T-helper 9 cell (primary cell): ENCODE results near the gene AOAH.

Experiments
- DNase-seq: peaks from one replicate; pipeline ENCODE4 v3.0.0-alpha.2; 2020

Gene AOAH

DNA sequence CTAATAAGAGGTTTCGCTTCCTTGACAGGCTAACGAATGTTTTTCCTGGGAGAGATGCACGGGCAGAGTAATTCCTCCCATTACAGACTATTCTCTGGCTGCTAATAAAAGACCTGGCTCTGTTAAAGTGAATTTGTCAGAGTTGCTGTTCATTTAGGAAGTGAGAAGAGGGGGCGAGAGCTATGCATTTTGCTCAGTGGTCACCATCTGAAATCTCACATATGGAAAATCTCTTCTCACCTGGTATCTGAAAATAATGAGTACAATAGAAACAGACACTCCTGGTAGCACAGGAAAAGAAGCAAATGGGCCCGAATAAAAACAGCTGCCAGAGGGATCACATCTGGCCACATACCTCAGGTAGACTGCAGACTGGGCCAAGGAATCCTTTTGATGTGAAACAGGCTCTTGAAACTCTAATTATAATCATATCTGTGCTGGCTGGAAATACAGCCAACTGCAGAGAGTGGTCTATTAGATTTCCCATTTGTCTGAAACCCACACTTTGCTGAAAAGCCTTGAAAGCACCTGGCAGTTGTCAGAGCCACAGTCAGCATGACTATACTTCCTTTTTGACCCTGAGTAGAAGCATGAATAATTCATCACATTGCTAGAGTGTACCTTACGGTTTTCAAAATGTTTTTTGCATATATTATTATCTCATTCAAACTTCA is 33.6 kb downstream of the AOAH start:
- no peak for DNase-seq

DNA sequence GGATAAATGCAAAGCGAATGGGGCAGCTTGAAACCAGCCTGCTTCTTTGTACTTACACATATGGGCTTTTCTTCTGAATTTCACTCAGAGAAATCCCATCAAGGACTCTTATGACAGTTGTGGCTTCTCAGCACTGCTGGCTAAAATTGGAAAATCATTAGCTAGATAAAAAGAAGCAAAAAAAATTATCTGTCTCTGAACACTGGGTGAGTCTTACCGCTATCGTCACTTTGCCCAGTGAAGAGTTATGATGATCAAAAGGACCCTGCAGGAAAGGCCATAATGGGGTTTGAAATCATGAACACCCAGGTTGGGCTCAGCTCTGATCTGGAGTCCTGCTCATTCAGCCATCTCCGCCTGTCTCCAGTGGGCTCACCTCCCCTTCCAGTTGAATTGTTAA is 34.3 kb downstream of the AOAH start:
- no peak for DNase-seq

DNA sequence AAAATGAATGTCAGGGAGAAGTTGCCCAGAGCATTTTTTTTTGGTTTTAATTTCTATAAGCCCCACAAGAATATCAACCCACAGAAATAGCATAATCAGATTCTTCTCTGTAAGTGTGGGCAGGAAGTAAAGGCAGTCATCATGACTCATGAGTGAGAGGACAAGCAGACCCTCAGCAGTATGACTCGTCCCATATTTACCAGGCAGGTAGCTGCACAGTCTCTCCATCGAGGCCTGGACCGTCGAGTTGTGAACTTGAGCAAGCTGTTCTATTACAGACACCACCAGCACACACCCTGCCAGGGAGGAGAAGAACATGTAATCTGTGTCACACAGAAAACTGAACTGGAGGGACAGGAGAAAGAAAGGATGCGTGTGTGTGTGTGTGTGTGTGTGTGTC is 37.8 kb downstream of the AOAH start:
- no peak for DNase-seq

DNA sequence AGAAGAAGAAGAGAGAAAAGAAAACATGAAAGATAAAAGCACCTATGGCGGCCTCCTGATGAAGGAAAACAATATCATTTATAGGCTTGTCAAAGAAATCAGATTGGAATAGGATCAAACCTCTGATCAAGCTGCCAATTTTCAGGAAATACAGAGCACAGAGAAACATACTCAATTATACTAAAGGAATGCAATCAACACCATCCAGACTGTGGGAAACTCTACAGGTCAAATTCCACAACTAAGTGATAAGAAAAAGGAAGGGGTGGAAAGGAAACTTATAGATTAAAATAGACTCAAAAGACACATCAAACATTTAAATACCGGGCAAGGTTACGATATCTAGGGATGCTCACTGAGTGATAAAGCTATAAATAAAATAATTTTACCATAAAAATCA is 39.3 kb downstream of the AOAH start:
- DNase-seq = no peak

DNA sequence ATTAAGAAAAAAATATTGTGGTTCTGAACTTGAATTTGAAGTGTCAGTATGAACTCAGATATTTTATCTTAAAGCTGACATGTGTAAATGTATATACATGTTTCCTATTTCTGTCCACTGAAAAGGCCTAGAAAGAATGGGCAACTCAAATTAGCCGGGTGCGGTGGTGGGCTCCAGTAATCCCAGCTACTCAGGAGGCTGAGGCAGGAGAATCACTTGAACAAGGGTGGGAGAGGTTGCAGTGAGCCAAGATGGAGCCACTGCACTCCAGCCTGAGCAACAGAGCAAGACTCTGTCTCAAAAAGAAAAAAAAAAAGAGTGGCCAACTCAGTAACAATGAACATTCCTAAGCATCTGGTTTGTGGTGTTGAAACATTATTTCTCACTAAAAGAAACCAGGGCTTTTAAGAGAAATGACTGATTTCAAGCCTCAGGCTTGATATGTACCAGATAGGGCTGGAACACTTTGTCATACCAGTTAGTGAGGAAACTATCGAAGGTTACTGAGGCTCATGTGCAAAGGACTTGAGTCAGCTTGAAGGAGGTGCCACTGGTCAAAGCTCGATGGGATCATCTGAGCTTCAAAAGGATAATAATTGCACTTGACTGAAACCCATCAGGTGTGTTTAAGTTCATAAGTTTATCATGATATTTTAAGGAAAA is 40.5 kb downstream of the AOAH start:
- no peak for DNase-seq

DNA sequence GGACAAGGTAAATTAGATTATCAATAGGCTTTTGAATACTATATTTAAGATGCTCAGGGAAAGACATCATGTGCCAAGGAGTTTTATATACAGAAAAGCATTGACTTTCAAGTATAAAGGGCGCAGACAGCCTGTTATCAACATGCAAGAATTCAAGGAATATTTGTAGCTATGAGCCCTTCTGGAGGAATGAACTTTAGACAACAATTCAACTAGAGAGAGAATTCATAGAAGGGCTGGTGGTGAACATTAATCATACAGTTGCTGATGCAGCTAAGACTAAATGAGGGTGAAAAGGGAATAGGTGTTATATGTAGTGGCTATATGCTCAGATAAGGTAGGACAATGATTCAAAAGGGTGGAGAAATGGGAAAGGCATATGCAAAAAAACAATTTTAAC is 41.2 kb downstream of the AOAH start:
- no peak for DNase-seq

DNA sequence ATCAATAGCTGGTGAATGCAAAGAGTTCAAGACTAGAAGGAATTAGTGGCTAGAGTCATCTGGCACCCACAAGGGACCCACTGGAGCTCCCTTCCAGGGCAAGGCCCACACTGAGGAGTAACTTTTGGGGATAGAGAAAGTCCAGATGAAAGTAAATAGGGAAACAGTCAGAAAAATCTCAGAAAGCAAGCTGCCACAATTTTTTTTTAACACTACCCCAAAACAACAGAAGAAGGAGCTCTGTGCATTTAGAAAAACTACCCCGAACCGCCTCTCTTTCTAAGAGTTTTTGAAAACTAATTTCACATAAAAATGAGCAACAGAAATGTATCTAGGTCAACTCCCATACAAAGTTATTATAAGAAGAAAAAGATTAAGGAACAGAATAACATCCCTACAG is 42.2 kb downstream of the AOAH start:
- DNase-seq = no peak

DNA sequence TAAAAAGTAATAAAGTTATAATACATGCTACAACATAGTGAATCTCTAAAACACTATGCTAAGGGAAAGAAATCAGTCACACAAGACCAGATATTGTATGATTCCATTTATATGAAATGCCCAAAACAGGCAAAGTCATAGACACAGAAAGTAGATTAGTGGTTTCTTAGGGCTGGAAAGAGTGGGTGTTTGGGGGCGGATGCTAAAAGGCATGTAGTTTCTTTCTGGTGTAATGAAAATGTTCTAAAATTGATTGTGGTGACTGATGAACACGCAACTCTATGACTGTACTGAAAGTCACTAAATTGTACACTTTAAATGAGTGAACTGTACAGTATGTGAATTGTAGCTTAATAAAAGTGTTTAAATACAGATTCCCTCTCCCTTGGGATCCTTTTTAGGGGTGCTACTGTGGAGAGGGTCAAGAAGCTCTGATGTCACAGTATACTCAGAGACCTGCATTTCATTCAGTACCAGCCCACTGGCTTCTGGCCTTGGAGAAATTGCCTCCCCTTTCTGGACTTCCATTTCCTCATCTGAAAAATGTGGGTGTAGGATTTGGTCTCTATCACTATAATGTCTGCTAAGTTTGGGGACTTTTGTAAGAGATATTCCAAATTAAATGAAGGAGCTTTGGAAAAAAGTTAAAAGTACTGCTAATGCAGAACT is 46.4 kb downstream of the AOAH start:
- DNase-seq = no peak

DNA sequence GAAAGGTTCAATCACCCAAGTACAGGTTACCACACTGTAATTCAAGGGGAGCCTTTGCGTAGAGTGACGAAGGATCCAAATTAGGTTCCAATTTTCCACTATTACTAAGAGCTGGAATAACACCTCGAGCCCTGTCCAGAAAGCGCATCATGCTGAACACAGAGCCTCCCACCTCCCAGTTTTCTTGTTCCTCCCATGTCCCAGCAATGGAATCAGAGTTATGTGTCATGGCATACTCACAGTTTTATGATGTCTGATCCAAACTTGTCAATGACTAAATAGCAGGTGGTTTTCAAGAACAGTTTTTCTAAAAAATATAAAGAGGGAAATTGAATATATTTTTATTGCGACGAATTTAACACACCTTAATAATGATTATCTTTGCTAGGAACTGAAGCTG is 50.6 kb downstream of the AOAH start:
- DNase-seq = no peak

DNA sequence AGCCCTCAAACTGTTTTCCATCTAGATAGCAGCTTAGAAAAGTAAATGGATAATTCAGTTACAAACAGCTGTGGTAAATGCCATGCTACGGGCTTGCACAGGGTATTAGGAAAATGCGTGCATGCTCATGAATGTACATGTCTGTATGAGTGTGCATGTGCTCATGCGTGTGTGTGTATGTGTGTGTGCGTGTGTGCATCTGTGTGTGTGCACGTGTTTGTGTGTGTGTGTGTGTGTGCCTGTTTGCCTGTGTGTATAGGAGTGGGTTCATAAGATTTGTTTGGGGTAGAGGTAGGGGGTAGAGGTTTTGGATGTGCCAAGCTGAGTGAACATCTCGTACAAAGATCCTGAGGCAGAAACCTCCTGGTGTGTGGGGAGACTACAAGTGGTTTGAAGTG is 52.9 kb downstream of the AOAH start:
- DNase-seq = no peak

DNA sequence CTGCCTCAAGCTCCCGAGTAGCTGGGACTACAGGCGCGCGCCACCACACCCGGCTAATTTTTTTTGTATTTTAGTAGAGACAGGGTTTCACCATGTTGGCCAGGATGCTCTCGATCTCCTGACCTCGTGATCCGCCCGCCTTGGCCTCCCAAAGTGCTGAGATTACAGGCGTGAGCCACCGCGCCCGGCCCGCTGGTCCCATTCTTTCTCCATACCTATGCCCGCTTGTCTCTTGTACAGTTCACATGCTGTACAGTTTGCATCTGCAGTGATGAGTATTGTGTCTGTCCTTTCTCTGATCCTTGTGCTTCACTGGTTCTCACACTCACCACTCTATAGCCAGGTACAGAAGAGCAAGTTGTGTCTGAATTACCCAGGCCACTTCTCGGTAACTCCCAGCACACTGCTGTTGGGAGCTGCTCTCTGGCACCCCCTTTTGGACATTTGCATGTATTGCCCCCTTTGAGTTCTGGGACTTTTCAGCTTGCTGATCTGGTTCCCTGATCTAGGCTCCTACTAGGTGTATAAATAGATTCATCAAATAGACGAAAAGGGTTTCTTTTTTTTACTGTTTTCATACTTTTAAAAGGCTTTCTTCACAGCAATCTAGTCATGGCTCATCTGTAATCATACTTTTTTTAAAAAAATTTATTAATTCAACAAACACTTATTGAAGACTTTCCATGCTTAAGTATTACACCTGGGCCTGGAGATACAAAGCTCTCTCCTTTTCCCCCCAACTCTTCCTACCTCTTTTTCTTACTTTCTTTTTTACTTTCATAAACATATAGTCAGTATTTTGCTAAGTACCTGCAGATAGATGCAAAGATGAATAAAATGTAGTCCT is 53.5 kb downstream of the AOAH start:
- DNase-seq = peak; percentile 57

DNA sequence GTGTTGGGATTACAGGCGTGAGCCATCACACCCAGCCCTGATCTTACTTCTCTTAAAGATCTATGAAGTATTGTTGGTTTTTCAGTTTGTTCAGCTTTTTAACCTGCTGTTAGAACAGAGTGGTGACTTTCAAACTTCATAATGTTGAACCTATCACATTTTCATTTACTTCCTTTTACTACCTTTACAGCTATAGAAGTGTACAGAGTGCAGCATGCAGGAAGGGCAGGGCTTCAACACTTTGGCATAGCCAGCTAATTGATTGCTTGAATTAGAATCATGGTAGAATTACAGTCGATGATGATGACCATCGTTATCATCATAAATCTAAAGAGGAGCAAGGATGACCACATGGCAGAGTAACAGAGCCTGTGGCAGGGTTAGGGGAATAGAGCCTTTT is 55.5 kb downstream of the AOAH start:
- DNase-seq = no peak

DNA sequence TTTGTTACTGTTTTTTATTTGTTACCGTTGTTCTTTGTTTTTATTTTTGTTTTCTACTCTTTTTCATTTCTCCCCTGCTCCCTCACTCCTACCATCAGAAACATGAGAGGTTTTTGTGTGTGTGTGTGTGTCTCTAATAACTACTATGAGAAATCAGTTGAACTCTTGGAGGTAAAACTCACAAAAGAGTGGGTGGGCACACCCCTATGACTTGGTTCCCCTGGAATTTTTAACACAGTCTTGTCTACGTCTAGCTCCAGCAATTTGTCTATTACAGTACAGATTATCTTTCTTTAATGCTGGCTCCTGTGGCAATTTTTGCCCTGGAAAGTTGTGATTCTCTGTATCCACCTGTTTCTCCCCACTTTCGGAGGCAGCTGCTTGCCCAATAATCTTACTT is 56.2 kb downstream of the AOAH start:
- no peak for DNase-seq

DNA sequence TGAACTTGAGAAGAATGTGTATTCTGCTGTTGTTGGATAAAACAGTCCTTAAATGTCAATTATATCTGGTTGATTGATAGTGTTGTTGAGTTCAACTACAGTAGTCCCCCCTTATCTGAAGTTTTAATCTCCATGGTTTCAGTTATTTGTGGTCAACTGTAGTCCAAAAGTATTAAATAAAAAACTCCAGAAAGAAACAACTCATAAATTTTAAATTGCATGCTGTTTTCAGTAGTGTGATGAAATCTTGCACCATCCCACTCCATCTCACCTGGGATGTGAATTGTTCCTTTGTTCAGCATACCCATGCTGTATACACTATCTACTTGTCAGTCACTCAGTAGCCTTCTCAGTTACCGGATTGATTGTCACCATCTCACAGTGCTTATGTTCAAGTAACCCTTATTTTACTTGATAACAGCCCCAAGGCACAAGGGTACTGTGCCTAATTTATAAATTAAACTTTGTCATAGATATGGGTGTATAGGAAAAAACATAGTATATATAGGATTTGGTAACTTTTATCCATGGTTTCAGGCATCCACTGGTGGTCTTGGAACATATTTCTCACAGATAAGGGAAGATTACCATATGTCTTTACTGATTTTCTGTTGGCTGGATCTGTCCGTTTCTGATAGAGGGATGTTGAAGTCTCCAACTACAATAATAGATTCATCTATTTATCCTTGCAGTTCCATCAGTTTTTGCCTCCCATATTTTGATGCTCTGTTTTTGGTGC is 57.1 kb downstream of the AOAH start:
- DNase-seq = no peak

DNA sequence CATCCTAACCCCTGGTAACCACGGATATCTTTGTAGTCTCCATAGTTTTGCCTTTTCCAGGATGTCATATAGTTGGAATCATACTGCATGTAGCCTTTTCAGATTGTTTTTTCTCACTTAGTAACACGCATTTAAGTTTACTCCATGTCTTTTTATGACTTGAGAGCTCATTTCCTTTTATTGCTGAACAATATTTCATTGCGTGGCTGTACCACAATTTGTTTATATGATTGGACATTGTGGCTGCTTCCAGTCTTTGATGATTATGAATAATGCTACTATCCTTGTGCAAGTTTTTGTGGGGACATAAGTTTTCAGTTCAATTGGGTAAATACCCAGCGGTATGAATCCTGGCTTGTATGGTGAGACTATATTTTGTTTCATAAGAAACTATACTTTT is 60.8 kb downstream of the AOAH start:
- DNase-seq = no peak

DNA sequence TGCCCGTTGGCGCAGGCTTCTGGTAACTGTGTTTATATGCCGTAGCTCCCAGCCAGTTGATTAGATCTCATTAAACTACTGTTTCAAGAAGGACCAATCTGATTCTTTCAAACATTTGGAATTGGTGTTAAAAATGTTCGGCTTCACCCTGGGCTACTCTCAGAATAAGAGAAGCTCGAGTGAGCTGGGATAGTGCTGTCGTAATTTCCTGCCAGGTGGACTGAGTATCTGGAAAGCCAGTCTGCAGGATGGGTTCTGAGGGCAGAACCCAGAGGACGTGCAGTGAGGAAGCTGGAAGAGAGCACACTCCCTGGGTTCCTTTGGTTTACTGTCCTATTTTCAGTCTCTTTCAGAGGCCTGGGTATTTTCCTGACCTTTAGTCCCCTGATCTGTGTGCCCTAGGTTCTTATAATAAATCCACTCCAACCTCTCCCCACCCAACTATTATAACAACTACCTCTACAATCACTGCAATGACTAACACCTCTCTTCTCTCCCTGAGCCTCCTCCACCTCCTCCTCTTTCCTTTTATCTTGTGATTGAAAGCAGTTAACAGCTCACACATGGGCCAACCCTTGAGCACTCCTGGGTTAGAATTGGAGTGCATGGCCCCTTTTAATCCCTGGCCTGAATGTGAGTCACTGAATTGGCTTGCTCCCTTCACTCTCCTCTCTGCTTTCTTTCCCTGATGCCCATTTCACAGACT is 63.0 kb downstream of the AOAH start:
- no peak for DNase-seq

DNA sequence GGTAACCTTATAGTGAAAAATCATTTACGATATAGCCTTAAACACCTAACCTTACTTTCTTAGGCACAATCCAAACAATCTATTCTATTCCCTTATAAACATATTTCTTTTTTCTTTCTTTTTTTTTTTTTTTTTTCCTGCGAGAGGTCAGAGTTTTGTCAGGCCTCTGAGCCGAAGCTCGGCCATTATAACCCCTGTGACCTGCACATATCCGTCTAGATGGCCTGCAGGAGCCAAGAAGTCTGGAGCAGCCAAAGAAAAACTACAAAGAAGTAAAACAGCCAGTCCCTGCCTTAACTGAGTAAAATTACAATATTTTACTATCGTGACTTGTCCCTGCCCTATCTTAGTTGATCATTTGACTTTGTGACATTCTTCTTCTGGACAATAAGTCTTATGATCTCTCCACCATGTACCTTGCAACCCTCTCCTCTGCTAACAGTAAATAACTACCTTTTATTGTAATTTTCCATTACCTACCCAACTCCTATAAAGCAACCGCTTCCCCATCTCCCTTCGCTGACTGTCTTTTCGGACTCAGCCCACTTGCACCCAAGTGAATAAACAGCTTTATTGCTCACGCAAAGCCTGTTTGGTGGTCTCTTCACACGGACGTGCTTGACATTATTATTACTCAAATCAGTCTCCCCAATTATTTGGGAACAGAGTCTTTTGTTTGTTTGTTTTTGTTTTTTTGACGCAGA is 64.5 kb downstream of the AOAH start:
- no peak for DNase-seq

DNA sequence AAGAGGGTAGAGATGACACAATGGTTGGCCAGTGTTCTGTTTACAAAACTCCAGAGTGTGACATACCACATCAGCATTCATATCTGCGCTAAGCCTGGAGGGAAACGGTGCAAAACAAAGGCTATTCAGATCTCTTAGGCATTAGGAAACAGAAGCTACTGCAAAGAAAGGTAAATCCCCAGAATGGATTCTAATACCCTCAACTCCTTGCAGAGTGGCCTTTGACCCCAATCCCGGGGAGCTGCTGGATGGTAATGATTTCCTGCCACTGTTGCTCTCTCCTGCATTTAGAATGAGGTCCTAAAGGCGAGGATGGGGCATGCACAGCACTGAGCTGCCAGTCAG is 65.2 kb downstream of the AOAH start:
- no peak for DNase-seq

DNA sequence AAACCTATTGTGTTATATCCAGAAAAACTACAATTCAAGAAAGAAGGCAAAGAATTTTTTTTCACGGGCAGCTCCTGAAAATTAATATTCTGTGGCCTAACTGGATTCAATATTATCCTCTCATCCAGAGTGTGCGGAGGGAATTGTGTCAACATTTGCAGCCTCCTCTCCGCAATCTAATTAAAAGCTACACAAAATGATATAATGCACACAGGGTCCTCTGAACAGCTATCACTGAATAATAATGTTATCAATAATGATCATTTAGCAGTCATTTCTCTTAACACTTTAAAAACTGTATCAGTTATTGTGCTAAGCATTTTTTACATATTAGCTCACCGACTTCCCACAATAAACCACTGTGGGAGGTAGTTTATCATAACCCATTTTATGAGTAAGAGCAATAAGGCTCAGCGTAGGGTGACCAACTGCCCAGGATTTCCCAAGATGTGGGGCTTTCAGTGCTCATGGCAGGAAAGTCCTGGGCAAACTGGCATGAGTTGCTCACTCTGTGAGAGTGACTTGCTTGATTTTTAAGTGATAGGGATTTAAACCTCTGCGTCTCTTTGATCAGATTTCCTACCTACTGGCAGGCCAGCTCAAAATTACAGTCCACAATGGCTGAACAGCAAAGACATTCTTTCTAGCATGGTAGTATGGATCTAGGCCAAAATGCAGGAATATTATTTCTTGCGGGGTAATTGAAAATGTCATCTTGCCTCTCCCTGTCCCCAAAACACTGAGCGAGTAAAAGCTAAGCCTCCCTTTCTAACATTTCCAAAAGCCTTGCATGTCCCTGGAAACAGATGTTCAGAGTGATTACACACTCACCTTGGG is 65.7 kb downstream of the AOAH start:
- no peak for DNase-seq

DNA sequence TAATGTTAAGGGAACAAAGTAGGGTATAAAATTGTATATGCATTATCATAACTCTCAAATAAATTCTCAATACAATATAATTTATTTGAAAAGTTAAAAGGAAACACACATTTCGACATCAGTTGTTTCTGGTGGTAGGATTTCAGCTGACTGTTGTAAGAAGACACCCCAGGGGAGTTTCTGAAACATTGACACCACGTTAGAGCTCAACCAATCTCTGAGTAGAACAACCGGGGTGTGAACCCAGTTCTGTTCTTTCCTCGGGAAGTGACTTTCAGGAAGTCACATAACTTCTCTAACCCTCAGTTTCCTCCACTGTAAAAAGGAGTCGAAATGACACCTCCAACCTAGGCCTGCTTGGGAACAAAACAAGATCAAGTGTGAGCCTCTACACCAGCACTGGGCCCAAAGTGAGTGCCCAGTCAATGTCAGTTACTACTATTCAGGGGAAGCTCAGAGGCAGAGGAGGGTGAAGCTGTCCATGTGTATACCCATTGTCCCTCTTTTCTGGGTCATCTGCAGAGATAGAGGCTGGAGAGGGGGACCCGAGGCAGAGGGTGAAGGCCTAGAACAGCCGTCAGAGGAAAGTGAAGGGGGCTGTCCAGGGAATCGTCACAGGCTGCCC is 67.1 kb downstream of the AOAH start:
- DNase-seq = no peak
